Ovary (tissue), 9 donors: ENCODE data around the gene MPV17L2. TPM values are rescaled to one million over a fixed set of nuclear protein-coding genes. Genes with fewer than 3 reads are reported as not detected.

ENCODE experiments used
- DNase-seq, 5 donors: peaks; one replicate each; pipeline ENCODE4 v3.0.0-alpha.2; 2019 to 2020
- H3K27ac ChIP-seq, 2 donors: fragments of 200-600 bp; one replicate each; pipeline versions ENCODE4 v1.5.1 to v1.8.0; 2019 to 2022
- H3K27me3 ChIP-seq: fragments of 200-600 bp; one replicate; pipeline ENCODE4 v1.8.0; 2022
- H3K36me3 ChIP-seq: fragments of 200-600 bp; sonication (generic); one replicate; pipeline ENCODE4 v1.5.1; 2019
- H3K4me1 ChIP-seq: one replicate; pipeline ENCODE4 v1.8.1; 2013; ENCODE audit warnings: mild to moderate bottlenecking, moderate library complexity; ENCODE audit not compliant: insufficient read depth
- H3K4me3 ChIP-seq: fragments of 200-600 bp; sonication (generic); one replicate; pipeline ENCODE4 v1.5.1; 2017
- H3K9me3 ChIP-seq, 2 donors: fragments of 200-600 bp in 1 of 2; sonication (generic) in 1 of 2; one replicate each; pipeline versions ENCODE4 v1.5.1 to v1.8.1; 2013 to 2019; ENCODE audit warnings: mild to moderate bottlenecking in 1 of 2, moderate library complexity in 1 of 2
- CTCF ChIP-seq, 3 donors: fragments of 450-650 bp in 2 of 3; fragments of 200-600 bp in 1 of 3; IDR thresholded peaks; one replicate each; pipeline versions ENCODE4 v1.5.1 to v1.8.0; 2016 to 2022; ENCODE audit warnings: antibody characterized with exemption in 3 of 3, mild to moderate bottlenecking in 1 of 3
- EP300 ChIP-seq: sonication (generic); formaldehyde crosslinking; IDR thresholded peaks from one replicate; pipeline ENCODE4 v1.6.1; 2017; ENCODE audit warnings: antibody characterized with exemption
- POLR2A ChIP-seq: fragments of 450-650 bp; IDR thresholded peaks from one replicate; pipeline ENCODE4 v1.6.1; 2017; ENCODE audit warnings: antibody characterized with exemption, mild to moderate bottlenecking, moderate library complexity
- WGBS, 3 donors: extraction: QIAGEN DNeasy Blood & Tissue Kit in 1 of 3; methylation state at CpG; one replicate each; pipeline versions ENCODE4 v1.1.5 to v1.1.7; 2013 to 2017; 5-methylcytosine and 5-hydroxymethylcytosine counted together
- intact Hi-C, 4 donors: fragments of 100-400 bp; cut with DNase I; formaldehyde crosslinking; loops; one replicate each; pipeline versions ENCODE4 v1.11.0 to v1.15.1; 2022 to 2023
- polyA plus RNA-seq, 2 donors: library from polyadenylated mRNA; stranded (reverse); fragments of 200-250 nt in 1 of 2; fragments of 350-450 nt in 1 of 2; fragmentation: Illumina TruSeq in 1 of 2; extraction: RNeasy Lipid Tissue Mini Kit (QIAGEN cat#74804) in 1 of 2; gene quantifications; one replicate each; pipeline ENCODE4 v1.2.3, GENCODE V29; 2013 to 2014
- total RNA-seq, 7 donors: library from RNA; depleted of rRNA in 2 of 7; stranded (reverse); fragments of >200 nt in 2 of 7; fragmentation: NEBNext Ultra II Directional in 3 of 7; extraction: Animal tissue kit (Norgen Biotek cat#: 25700) in 3 of 7; gene quantifications; one replicate each; pipeline versions ENCODE4 v1.1.0 to v1.2.4, GENCODE V29; 2016 to 2023
- donor health status: DM: no; HTN: no; CAD: no; lungs with moderate emphysema.
- donor health status: DM: no; HTN: no; CAD: no.
- donor health status: Bipolar disorder and iron deficiency.
- donor health status: DM: yes; HTN: yes; CAD: no.
- donor health status: DM: no; HTN: no; CAD: no.
- donor health status: DM: yes; HTN: yes; CAD: no.

The MPV17L2 gene
- total and polyA plus RNA-seq, 9 donors: 3.5 to 15.2 (median 8.6) TPM

- TF ChIP-seq CTCF (IDR thresholded peaks at IDR 0.05) (peak; percentile 22 to 76 (median 74)), POLR2A (peak; percentile 2), EP300 (no peak)
- Histone ChIP-seq H3K27me3 (no peaks in the 10 kb centered on the region), H3K36me3 (no peaks in the 10 kb centered on the region), H3K4me3 (peak overlapping the region; percentile 66), H3K27ac (peak overlapping the region; percentile 73 to 79), H3K4me1 (peaks cover 18% of the 10 kb centered on the region), H3K9me3 (no peaks in the 10 kb centered on the region)
- intact Hi-C loops: loop anchor here in 2 of 4 donors (5.0 to 10.0 kb wide), 3 partner anchors 35 to 72 kb away; partner anchors contain the start of gene PDE4C (in 1 of the 2)
- DNase-seq: peak; percentile 94 to 99 (median 98)
- WGBS, 3 donors: 0% methylated on average over 22 of the region's 22 CpGs
Measured at GRCh38 chr19:18152442-18152816, 40.6 kb upstream of the MPV17L2 start.

GRCh38 chr19:18152817-18153555 is 40.0 kb upstream of the MPV17L2 start, which contains the start of gene PIK3R2:
TSS of gene PIK3R2 (plus strand) at chr19:18153163. CDS start at chr19:18155880, 2,717 bp downstream.
- Histone ChIP-seq H3K36me3 (no peaks in the 10 kb centered on the region), H3K4me1 (peaks cover 18% of the 10 kb centered on the region), H3K27me3 (no peaks in the 10 kb centered on the region), H3K27ac (peak within 1 kb of the TSS; percentile 73 to 79), H3K4me3 (peak within 1 kb of the TSS; percentile 66), H3K9me3 (no peaks in the 10 kb centered on the region)
- intact Hi-C loops: loop anchor here in 2 of 4 donors (5.0 to 10.0 kb wide), 3 partner anchors 36 to 72 kb away; partner anchors contain the start of gene PDE4C (in 1 of the 2)
- peak; percentile 100 for DNase-seq
- 1% methylated on average over 34 to 86 of the region's 86 CpGs for WGBS, 3 donors
- TF ChIP-seq POLR2A (peak; percentile 49), CTCF (IDR thresholded peaks at IDR 0.05) (no peak)

- TF ChIP-seq EP300 (no peak), POLR2A (no peak), CTCF (IDR thresholded peaks at IDR 0.05) (no peak)
- peak; percentile 52 to 71 (median 66) for DNase-seq
- WGBS, 3 donors: 1 to 3% (median 1%) methylated on average over 28 to 38 of the region's 38 CpGs
- intact Hi-C loops: loop anchor here in 2 of 4 donors (5.0 to 10.0 kb wide), 3 partner anchors 36 to 71 kb away; partner anchors contain the start of gene PDE4C (in 1 of the 2)
- no peaks in the 10 kb centered on the region for H3K36me3 ChIP-seq
- H3K27me3 ChIP-seq: no peaks in the 10 kb centered on the region
- peak overlapping the region; percentile 66 for H3K4me3 ChIP-seq
- H3K27ac ChIP-seq: peak overlapping the region; percentile 73 to 79
- peaks cover 18% of the 10 kb centered on the region for H3K4me1 ChIP-seq
- no peaks in the 10 kb centered on the region for H3K9me3 ChIP-seq
Measured at GRCh38 chr19:18153556-18154134, 39.4 kb upstream of the MPV17L2 start.

- Histone ChIP-seq H3K36me3 (no peaks in the 10 kb centered on the region), H3K9me3 (no peaks in the 10 kb centered on the region), H3K27ac (peak overlapping the region in 1 of 2 donors; percentile 1), H3K4me3 (no peak overlapping the region), H3K27me3 (no peaks in the 10 kb centered on the region), H3K4me1 (peaks cover 18% of the 10 kb centered on the region)
- intact Hi-C loops: loop anchor here in 1 of 4 donors (10.0 kb wide), 1 partner anchor 69 kb away; the partner anchor contains the start of gene PDE4C
- peak in 1 of 5 donors; percentile 55 for DNase-seq
- TF ChIP-seq CTCF (IDR thresholded peaks at IDR 0.05): no peak
- TF ChIP-seq POLR2A: no peak
- no peak for TF ChIP-seq EP300
- 92 to 94% (median 93%) methylated on average over 41 to 43 of the region's 43 CpGs for WGBS, 3 donors
Measured at GRCh38 chr19:18155095-18156087, 37.6 kb upstream of the MPV17L2 start.
